HCT116 (cell line): ENCODE measurements around the gene ANKRD63.

Source experiments
- ZNF274 ChIP-seq: fragments of 200-500 bp; sonication (Bioruptor generic); IDR thresholded peaks from 2 replicates; pipeline ENCODE4 v1.6.1; 2014; ENCODE audit warnings: mild to moderate bottlenecking, low read depth, low read length, inconsistent platforms
- TF ChIP-seq, protein P1 (sequence below), 3 experiments: fragments of 200-600 bp in 1 of 3; sonication (generic) in 1 of 3; IDR thresholded peaks in 2 of 3; conservative IDR thresholded peaks in 1 of 3; 2 replicates each; pipeline ENCODE4 v1.5.1; 2012 to 2017; ENCODE audit warnings: low read depth in 2 of 3, low read length in 2 of 3, antibody characterized with exemption in 1 of 3, borderline replicate concordance in 1 of 3, control low read depth in 1 of 3, mild to moderate bottlenecking in 1 of 3, mixed read lengths in 1 of 3, mixed run types in 1 of 3, moderate library complexity in 1 of 3; ENCODE audit not compliant: insufficient read depth in 1 of 3

DNA sequence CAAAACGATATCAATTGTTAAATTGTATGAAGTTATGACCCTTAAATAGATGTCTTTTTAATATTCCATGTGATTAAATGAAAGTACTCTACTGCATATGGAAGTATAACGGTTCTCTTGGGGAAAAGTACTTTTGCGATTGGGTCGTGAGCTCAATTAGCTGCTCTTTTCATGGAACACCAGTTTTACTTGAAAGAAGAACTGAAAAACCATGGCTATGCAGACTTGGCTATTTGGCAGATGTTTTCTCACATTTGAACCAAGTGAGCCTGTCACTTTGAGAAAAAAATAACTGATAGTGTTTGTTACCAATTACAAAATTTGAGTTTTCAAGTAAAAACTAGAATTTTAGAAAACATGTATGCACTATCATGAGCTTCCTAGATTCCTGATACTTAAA lies 34.7 kb upstream of the ANKRD63 start:
- TF ChIP-seq, protein P1, sequence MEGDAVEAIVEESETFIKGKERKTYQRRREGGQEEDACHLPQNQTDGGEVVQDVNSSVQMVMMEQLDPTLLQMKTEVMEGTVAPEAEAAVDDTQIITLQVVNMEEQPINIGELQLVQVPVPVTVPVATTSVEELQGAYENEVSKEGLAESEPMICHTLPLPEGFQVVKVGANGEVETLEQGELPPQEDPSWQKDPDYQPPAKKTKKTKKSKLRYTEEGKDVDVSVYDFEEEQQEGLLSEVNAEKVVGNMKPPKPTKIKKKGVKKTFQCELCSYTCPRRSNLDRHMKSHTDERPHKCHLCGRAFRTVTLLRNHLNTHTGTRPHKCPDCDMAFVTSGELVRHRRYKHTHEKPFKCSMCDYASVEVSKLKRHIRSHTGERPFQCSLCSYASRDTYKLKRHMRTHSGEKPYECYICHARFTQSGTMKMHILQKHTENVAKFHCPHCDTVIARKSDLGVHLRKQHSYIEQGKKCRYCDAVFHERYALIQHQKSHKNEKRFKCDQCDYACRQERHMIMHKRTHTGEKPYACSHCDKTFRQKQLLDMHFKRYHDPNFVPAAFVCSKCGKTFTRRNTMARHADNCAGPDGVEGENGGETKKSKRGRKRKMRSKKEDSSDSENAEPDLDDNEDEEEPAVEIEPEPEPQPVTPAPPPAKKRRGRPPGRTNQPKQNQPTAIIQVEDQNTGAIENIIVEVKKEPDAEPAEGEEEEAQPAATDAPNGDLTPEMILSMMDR (IDR thresholded peaks at IDR 0.05 in 2 of 3, conservative IDR thresholded peaks at IDR 0.05 in 1 of 3; ENCODE audit: borderline replicate concordance in 1 of 3, insufficient read depth in 1 of 3, low read depth in 2 of 3, low read length in 2 of 3), result no peak
- no peak for TF ChIP-seq ZNF274
